ENCODE data around the gene DIP2C.
"Not testable (repeated sequence)": the region's sequence is repeated elsewhere in the genome, so short reads cannot be mapped to it uniquely, and the experiment has no call there.

DIP2C gene

DNA sequence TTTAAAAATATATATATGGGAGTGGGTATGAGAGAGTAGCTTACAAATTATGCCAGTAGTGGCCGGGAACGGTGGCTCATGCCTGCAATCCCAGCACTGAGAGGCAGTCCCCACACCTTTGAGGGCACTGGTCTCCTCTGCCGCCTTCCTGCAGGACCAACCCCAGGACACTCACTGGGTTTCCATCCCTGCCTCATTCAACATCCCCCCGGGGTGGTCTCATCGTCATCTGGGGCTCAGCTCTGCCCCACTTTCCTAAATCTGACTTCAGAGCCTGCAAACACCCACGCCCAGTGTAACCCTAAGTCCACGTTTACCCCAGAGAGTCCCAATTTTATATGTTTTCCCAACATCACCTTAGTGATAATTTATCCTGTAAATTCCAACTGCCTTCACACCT, 96.5 kb downstream of the DIP2C start:
- Histone ChIP-seq H3K4me1 (ENCODE audit: insufficient read depth, low read length) (peaks cover 5% of the 10 kb centered on the region; the same call in 1 of the 2 replicates), H3K36me3 (ENCODE audit: insufficient read depth, low read depth, low read length) (no peaks in the 10 kb centered on the region), H3K27me3 (ENCODE audit: insufficient read depth, low read length) (no peaks in the 10 kb centered on the region), H3K4me3 (ENCODE audit: low read length) (no peak overlapping the region), H3K27ac (ENCODE audit: low read length) (no peak overlapping the region), H3K9me3 (ENCODE audit: insufficient read depth, low read depth, low read length) (no peaks in the 10 kb centered on the region), H3K9ac (ENCODE audit: low read depth, low read length) (no peak overlapping the region)

DNA sequence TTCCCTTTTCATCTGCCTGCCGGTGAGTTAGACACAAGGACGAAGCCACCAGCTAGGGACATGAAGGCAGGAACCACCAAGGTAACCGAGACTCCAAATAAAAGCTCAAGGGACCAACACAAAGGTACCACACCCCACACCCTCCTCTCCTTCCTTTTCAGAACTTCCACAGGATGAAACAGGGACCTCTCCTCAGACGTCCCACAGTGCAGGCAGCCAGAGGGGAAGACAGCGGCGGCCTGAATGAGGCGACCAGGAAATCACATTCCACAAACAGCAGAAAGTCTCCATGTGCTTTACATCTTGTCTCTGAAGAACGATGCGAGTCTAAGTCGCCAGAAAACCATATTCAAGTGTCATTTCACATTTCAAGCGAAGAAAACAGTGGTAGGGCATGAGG, 97.8 kb downstream of the DIP2C start:
- no peak overlapping the region for H3K27ac ChIP-seq (ENCODE audit: low read length)
- peaks cover 5% of the 10 kb centered on the region; the same call in 1 of the 2 replicates for H3K4me1 ChIP-seq (ENCODE audit: insufficient read depth, low read length)
- H3K9me3 ChIP-seq (ENCODE audit: insufficient read depth, low read depth, low read length) = no peaks in the 10 kb centered on the region
- H3K27me3 ChIP-seq (ENCODE audit: insufficient read depth, low read length) = no peaks in the 10 kb centered on the region
- no peaks in the 10 kb centered on the region for H3K36me3 ChIP-seq (ENCODE audit: insufficient read depth, low read depth, low read length)
- H3K9ac ChIP-seq (ENCODE audit: low read depth, low read length) = no peak overlapping the region
- H3K4me3 ChIP-seq (ENCODE audit: low read length) = no peak overlapping the region

- no peak overlapping the region for H3K4me3 ChIP-seq (ENCODE audit: low read length)
- no peaks in the 10 kb centered on the region for H3K9me3 ChIP-seq (ENCODE audit: insufficient read depth, low read depth, low read length)
- H3K27ac ChIP-seq (ENCODE audit: low read length) = no peak overlapping the region
- H3K27me3 ChIP-seq (ENCODE audit: insufficient read depth, low read length) = no peaks in the 10 kb centered on the region
- no peak overlapping the region for H3K9ac ChIP-seq (ENCODE audit: low read depth, low read length)
- no peaks in the 10 kb centered on the region for H3K36me3 ChIP-seq (ENCODE audit: insufficient read depth, low read depth, low read length)
- peaks cover 5% of the 10 kb centered on the region; the same call in 1 of the 2 replicates for H3K4me1 ChIP-seq (ENCODE audit: insufficient read depth, low read length)
Observed at GRCh38 chr10:590721-591120, 98.7 kb downstream of the DIP2C start.

GRCh38 chr10:589961-590680, 99.3 kb downstream of the DIP2C start:
- Histone ChIP-seq H3K27ac (ENCODE audit: low read length) (no peak overlapping the region), H3K27me3 (ENCODE audit: insufficient read depth, low read length) (no peaks in the 10 kb centered on the region), H3K9me3 (ENCODE audit: insufficient read depth, low read depth, low read length) (no peaks in the 10 kb centered on the region), H3K9ac (ENCODE audit: low read depth, low read length) (no peak overlapping the region), H3K36me3 (ENCODE audit: insufficient read depth, low read depth, low read length) (no peaks in the 10 kb centered on the region), H3K4me1 (ENCODE audit: insufficient read depth, low read length) (peaks cover 5% of the 10 kb centered on the region; the same call in 1 of the 2 replicates), H3K4me3 (ENCODE audit: low read length) (no peak overlapping the region)

DNA sequence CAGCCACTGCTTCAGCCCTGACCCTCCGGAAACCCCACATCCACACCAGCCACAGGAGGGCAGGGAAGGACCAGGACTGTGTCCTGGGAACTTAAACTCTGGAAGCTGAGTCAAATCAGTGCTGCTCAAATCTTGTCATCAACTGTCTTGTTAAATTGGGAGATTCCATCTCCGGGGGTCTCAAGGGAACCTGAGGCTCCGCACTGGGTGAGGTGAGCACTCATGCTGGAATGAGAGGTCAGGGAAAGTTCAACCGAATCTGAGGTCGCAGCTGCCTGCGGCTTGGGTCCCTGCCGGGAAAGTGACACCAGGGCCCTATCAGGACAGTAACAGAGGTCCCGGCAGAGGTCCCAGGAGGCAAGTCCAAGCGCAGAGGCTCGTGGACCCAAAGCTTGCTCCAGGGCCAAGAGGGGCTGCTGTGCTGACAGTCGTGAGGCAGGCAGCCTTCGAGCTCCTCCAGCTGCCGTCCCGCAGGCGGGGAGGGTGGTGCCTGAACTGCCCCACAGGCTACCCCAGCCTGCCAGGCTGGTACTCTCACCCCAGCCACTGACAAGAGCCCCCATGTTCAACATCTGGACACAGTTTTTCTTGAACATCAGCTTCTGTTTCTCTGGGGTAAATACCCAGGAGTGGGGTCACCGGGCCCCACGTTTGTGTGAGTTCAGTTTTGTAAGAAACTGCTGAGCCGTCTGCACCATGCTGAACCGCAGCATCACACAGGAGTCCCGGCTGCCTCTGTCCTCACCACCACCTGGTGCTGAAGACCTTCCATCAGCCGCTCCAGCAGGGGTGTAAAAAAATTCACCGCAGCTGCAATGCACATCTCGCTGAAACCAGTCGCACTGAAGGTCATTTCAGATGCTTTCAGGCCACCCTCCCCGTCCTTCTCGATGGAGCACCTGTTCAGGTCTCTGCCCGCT, 101.0 kb downstream of the DIP2C start:
- Histone ChIP-seq H3K4me3 (ENCODE audit: low read length) (no peak overlapping the region), H3K9ac (ENCODE audit: low read depth, low read length) (no peak overlapping the region), H3K36me3 (ENCODE audit: insufficient read depth, low read depth, low read length) (no peaks in the 10 kb centered on the region), H3K9me3 (ENCODE audit: insufficient read depth, low read depth, low read length) (no peaks in the 10 kb centered on the region), H3K4me1 (ENCODE audit: insufficient read depth, low read length) (peaks cover 5% of the 10 kb centered on the region; the same call in 1 of the 2 replicates), H3K27me3 (ENCODE audit: insufficient read depth, low read length) (no peaks in the 10 kb centered on the region), H3K27ac (ENCODE audit: low read length) (no peak overlapping the region)

- Histone ChIP-seq H3K27me3 (ENCODE audit: insufficient read depth, low read length) (no peaks in the 10 kb centered on the region), H3K27ac (ENCODE audit: low read length) (no peak overlapping the region), H3K4me1 (ENCODE audit: insufficient read depth, low read length) (peaks cover under 1% of the 10 kb centered on the region; the same call in 1 of the 2 replicates), H3K36me3 (ENCODE audit: insufficient read depth, low read depth, low read length) (no peaks in the 10 kb centered on the region), H3K9ac (ENCODE audit: low read depth, low read length) (no peak overlapping the region), H3K9me3 (ENCODE audit: insufficient read depth, low read depth, low read length) (no peaks in the 10 kb centered on the region), H3K4me3 (ENCODE audit: low read length) (no peak overlapping the region)
Observed at GRCh38 chr10:586716-587115, 102.8 kb downstream of the DIP2C start.

DNA sequence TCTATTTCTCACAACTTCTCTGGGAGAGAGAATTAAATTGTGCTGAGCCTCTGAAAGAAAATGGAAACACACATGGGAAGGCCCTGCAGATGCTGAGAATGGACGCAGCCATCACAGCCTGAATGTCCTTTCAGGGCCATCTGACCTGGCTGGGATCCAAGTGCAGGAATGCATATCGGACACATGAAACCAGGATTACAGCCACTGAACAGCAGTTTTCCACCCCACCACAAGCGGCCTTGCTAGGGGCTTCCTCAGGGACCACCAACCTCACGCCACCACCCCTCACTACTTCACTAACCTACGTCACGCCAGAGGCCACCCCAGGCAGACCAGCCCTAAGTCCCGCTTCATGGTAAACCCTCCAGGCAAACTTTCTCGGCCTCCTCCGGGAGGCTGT, 103.3 kb downstream of the DIP2C start:
- Histone ChIP-seq H3K9ac (ENCODE audit: low read depth, low read length) (no peak overlapping the region), H3K9me3 (ENCODE audit: insufficient read depth, low read depth, low read length) (no peaks in the 10 kb centered on the region), H3K36me3 (ENCODE audit: insufficient read depth, low read depth, low read length) (no peaks in the 10 kb centered on the region), H3K4me1 (ENCODE audit: insufficient read depth, low read length) (no peaks in the 10 kb centered on the region), H3K27me3 (ENCODE audit: insufficient read depth, low read length) (no peaks in the 10 kb centered on the region), H3K27ac (ENCODE audit: low read length) (no peak overlapping the region), H3K4me3 (ENCODE audit: low read length) (no peak overlapping the region)

DNA sequence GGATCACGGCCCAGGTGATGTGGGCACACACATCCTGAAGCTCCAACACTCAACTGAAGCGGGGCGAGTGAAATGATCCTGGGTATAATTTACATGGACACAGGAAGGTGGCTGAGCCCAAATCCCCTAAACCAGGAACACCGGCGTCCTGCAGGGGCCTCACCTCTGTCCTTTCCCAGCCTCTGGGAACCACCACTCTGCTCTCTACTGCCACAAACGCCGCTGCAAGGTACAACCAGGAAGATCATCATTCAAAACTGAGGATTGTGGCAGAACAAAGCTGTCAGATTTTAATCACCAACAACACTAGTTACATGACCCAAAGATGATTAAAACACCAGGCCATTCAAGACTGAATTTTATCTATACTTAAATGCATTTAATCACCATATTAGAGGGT, 104.0 kb downstream of the DIP2C start:
- Histone ChIP-seq H3K27me3 (ENCODE audit: insufficient read depth, low read length) (no peaks in the 10 kb centered on the region), H3K4me3 (ENCODE audit: low read length) (no peak overlapping the region), H3K9me3 (ENCODE audit: insufficient read depth, low read depth, low read length) (no peaks in the 10 kb centered on the region), H3K36me3 (ENCODE audit: insufficient read depth, low read depth, low read length) (no peaks in the 10 kb centered on the region), H3K27ac (ENCODE audit: low read length) (no peak overlapping the region), H3K9ac (ENCODE audit: low read depth, low read length) (no peak overlapping the region), H3K4me1 (ENCODE audit: insufficient read depth, low read length) (no peaks in the 10 kb centered on the region)

DNA sequence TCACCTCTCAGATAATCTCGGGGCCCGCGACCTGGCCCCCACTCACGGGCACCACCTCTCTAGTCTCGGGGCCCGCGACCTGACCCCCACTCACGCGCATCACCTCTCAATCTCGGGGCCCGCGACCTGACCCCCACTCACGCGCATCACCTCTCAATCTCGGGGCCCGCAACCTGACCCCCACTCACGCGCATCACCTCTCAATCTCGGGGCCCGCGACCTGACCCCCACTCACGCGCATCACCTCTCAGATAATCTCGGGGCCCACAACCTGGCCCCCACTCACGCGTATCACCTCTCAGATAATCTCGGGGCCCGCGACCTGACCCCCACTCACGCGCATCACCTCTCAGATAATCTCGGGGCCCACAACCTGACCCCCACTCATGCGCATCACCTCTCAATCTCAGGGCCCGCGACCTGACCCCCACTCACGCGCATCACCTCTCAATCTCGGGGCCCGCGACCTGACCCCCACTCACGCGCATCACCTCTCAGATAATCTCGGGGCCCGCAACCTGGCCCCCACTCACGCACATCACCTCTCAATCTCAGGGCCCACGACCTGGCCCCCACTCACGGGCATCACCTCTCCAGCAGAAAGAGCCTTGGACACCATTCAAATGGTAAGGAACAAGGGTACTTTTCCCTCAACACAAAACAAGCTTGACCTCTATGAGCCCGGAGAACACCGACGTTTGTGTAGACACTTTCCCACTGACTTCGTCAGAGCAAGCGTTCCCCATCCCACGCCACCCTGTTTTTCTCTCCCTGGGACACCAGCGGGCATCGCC, 104.8 kb downstream of the DIP2C start:
- not testable (repeated sequence) for H3K9me3 ChIP-seq (ENCODE audit: insufficient read depth, low read depth, low read length); H3K36me3 ChIP-seq (ENCODE audit: insufficient read depth, low read depth, low read length); H3K27ac ChIP-seq (ENCODE audit: low read length); H3K27me3 ChIP-seq (ENCODE audit: insufficient read depth, low read length); H3K9ac ChIP-seq (ENCODE audit: low read depth, low read length); H3K4me3 ChIP-seq (ENCODE audit: low read length); H3K4me1 ChIP-seq (ENCODE audit: insufficient read depth, low read length)

GRCh38 chr10:583433-583832, 106.0 kb downstream of the DIP2C start:
- Histone ChIP-seq H3K36me3 (ENCODE audit: insufficient read depth, low read depth, low read length) (no peaks in the 10 kb centered on the region), H3K27me3 (ENCODE audit: insufficient read depth, low read length) (no peaks in the 10 kb centered on the region), H3K4me3 (ENCODE audit: low read length) (no peak overlapping the region), H3K27ac (ENCODE audit: low read length) (no peak overlapping the region), H3K4me1 (ENCODE audit: insufficient read depth, low read length) (no peaks in the 10 kb centered on the region), H3K9me3 (ENCODE audit: insufficient read depth, low read depth, low read length) (no peaks in the 10 kb centered on the region), H3K9ac (ENCODE audit: low read depth, low read length) (no peak overlapping the region)

DNA sequence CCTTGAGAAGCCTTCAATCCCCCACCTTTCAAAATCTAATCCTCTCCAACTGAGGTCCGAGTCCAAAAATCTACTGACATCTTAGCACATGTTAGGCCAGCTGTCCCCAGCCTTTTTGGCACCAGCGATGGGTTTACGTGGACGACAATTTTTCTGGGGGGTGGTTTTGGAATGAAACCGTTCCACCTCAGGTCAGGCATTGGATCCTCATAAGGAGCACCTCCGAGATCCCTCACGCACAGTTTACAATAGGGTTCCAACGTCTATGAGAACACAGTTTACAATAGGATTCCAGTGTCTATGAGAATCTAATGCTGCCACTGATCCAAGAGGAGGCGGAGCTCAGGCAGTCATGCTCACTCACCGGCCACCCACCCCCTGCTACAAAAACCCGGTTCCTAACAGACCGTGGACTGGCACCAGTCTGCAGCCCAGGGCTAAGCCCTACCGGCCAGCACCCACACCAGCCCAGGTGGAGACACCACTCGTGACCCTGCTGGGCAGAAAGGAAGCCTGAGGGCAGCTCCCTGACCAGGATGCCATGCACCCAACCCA, 107.6 kb downstream of the DIP2C start:
- Histone ChIP-seq H3K9ac (ENCODE audit: low read depth, low read length) (no peak overlapping the region), H3K36me3 (ENCODE audit: insufficient read depth, low read depth, low read length) (no peaks in the 10 kb centered on the region), H3K27ac (ENCODE audit: low read length) (no peak overlapping the region), H3K27me3 (ENCODE audit: insufficient read depth, low read length) (no peaks in the 10 kb centered on the region), H3K4me3 (ENCODE audit: low read length) (no peak overlapping the region), H3K4me1 (ENCODE audit: insufficient read depth, low read length) (no peaks in the 10 kb centered on the region), H3K9me3 (ENCODE audit: insufficient read depth, low read depth, low read length) (no peaks in the 10 kb centered on the region)

Measured in iPS-20b (cell line).